Endothelial cell of umbilical vein (primary cell): ENCODE results near the gene APPL2. TPM values are rescaled to one million over a fixed set of nuclear protein-coding genes. Genes with fewer than 3 reads are reported as not detected.
A peak's percentile ranks its signal among the peaks of the same experiment; 100 is the strongest.

Experiments used
- BruUV-seq: library from RNA; stranded (reverse); fragments of 400-500 nt; replicated peaks from 2 replicates; lab custom pipeline; 2021; lab: Mats Ljungman, UMichigan
- CTCF ChIA-PET: fragments of 300-600, 350-600 bp; sonication (Branson Sonifier 250); formaldehyde crosslinking; loops from one replicate; lab custom pipeline; 2021; ENCODE audit warnings: antibody characterized with exemption, inconsistent platforms; lab: Charles Lee
- POLR2A ChIA-PET: fragments of 300-600, 350-600 bp; sonication (Branson Sonifier 250); formaldehyde crosslinking; loops from one replicate; lab custom pipeline; 2021; ENCODE audit warnings: antibody characterized with exemption, inconsistent platforms; lab: Charles Lee
- DNase-seq: peaks from one replicate; pipeline ENCODE4 v3.0.0-alpha.2; 2011; ENCODE audit warnings: low read depth, low spot score
- FAIRE-seq: peaks from 2 replicates; lab custom pipeline; 2011; peaks lifted over from hg19 to GRCh38; lab: Jason Lieb, UNC
- H2AFZ ChIP-seq: 2 replicates; pipeline ENCODE4 v1.6.0; 2012; ENCODE audit warnings: low read depth, low read length, control low read depth, inconsistent platforms
- H3K27ac ChIP-seq: 2 replicates; pipeline ENCODE4 v1.5.1; 2011; ENCODE audit warnings: low read depth, mild to moderate bottlenecking, control low read depth, low read length, moderate library complexity; ENCODE audit not compliant: insufficient read depth
- H3K27me3 ChIP-seq, 2 experiments: 2 replicates each; pipeline versions ENCODE4 v1.6.0 to v1.6.1; 2011; ENCODE audit warnings: low read length in 2 of 2, mixed read lengths in 1 of 2; ENCODE audit not compliant: control insufficient read depth in 2 of 2, insufficient read depth in 2 of 2
- H3K36me3 ChIP-seq, 2 experiments: 2 replicates in 1 of 2; 3 replicates in 1 of 2; pipeline ENCODE4 v1.5.1; 2011; ENCODE audit warnings: low read length in 2 of 2, mild to moderate bottlenecking in 1 of 2, moderate library complexity in 1 of 2; ENCODE audit not compliant: control insufficient read depth in 2 of 2, insufficient read depth in 2 of 2; ENCODE audit errors: extremely low read depth in 1 of 2
- H3K4me1 ChIP-seq: 3 replicates; pipeline ENCODE4 v1.5.1; 2011; ENCODE audit warnings: mild to moderate bottlenecking, low read length; ENCODE audit not compliant: control insufficient read depth, insufficient read depth; ENCODE audit errors: extremely low read depth
- H3K4me2 ChIP-seq: 2 replicates; pipeline ENCODE4 v1.6.1; 2011; ENCODE audit warnings: low read length, control low read depth, mixed read lengths; ENCODE audit not compliant: insufficient read depth
- H3K4me3 ChIP-seq, 3 experiments: fragments of 200-600 bp in 1 of 3; sonication (generic), shearing (Covaris generic) in 1 of 3; replicated peaks in 1 of 3; 2 replicates each; pipeline ENCODE4 v1.5.1; 2011 to 2016; ENCODE audit warnings: control low read depth in 3 of 3, low read length in 3 of 3, mild to moderate bottlenecking in 2 of 3, inconsistent platforms in 1 of 3, low read depth in 1 of 3, moderate library complexity in 1 of 3; ENCODE audit not compliant: insufficient read depth in 1 of 3
- H3K79me2 ChIP-seq: 2 replicates; pipeline ENCODE4 v1.6.0; 2012; ENCODE audit warnings: low read length, inconsistent platforms; ENCODE audit not compliant: control insufficient read depth, insufficient read depth
- H3K9ac ChIP-seq: replicated peaks from 2 replicates; pipeline ENCODE3; 2011; ENCODE audit warnings: low read length, control low read depth; ENCODE audit not compliant: insufficient read depth; ENCODE audit errors: extremely low read depth
- H3K9me1 ChIP-seq: replicated peaks from 3 replicates; pipeline ENCODE4 v1.6.0; 2011; ENCODE audit warnings: mild to moderate bottlenecking, low read length; ENCODE audit not compliant: control insufficient read depth, insufficient read depth; ENCODE audit errors: extremely low read depth
- H3K9me3 ChIP-seq: replicated peaks from 2 replicates; pipeline ENCODE4 v1.5.1; 2012; ENCODE audit warnings: low read length, inconsistent platforms; ENCODE audit not compliant: control insufficient read depth, insufficient read depth
- H4K20me1 ChIP-seq: replicated peaks from 2 replicates; pipeline ENCODE3; 2011; ENCODE audit warnings: mild to moderate bottlenecking, low read length; ENCODE audit not compliant: control insufficient read depth, insufficient read depth; ENCODE audit errors: extremely low read depth
- EZH2 ChIP-seq: IDR thresholded peaks from 2 replicates; pipeline ENCODE4 v1.6.1; 2012; ENCODE audit warnings: borderline replicate concordance, low read depth, mild to moderate bottlenecking, moderate library complexity, low read length, inconsistent platforms; ENCODE audit not compliant: severe bottlenecking
- FOS ChIP-seq: IDR thresholded peaks from 2 replicates; pipeline ENCODE4 v1.6.1; 2011; ENCODE audit warnings: mild to moderate bottlenecking, low read length, moderate library complexity, borderline replicate concordance; ENCODE audit not compliant: insufficient read depth
- GATA2 ChIP-seq: IDR thresholded peaks from 2 replicates; pipeline ENCODE4 v1.7.0; 2011; ENCODE audit warnings: low read depth, mild to moderate bottlenecking, moderate library complexity, mixed read lengths, low read length; ENCODE audit not compliant: insufficient read length, insufficient read depth
- JUN ChIP-seq: IDR thresholded peaks from 2 replicates; pipeline ENCODE4 v1.6.1; 2011; ENCODE audit warnings: borderline replicate concordance, low read depth; ENCODE audit not compliant: insufficient read length, insufficient read depth
- MAX ChIP-seq: IDR thresholded peaks from 2 replicates; pipeline ENCODE4 v1.6.1; 2011; ENCODE audit not compliant: insufficient read depth, insufficient read length
- MYC ChIP-seq: IDR thresholded peaks from one replicate; pipeline ENCODE4 v1.6.1; 2011; ENCODE audit warnings: mild to moderate bottlenecking, low read depth, low read length
- POLR2A ChIP-seq: IDR thresholded peaks from 2 replicates; pipeline ENCODE4 v1.6.1; 2012; ENCODE audit warnings: low read depth, mild to moderate bottlenecking, control low read depth, low read length
- POLR2AphosphoS5 ChIP-seq: IDR thresholded peaks from 2 replicates; pipeline ENCODE4 v1.6.1; 2012; ENCODE audit warnings: low read depth, mild to moderate bottlenecking, control low read depth, low read length, moderate library complexity; ENCODE audit not compliant: insufficient read depth
- dilution Hi-C: fragments of 300-500 bp; cut with MboI; formaldehyde crosslinking; loops from one replicate; pipeline ENCODE4 v1.15.0; 2019; ENCODE audit warnings: low sequenced_read_pairs; ENCODE audit not compliant: extremely low pct_ligation_motif_present
- intact Hi-C: fragments of 100-400 bp; cut with micrococcal nuclease; formaldehyde crosslinking; loops from one replicate; pipeline ENCODE4 v1.10.0; 2022
- polyA plus RNA-seq, 4 experiments: library from polyadenylated mRNA; depleted of rRNA in 3 of 4; stranded (reverse) in 3 of 4; unstranded in 1 of 4; fragments of >200 nt; gene quantifications; 2 replicates each; pipeline versions ENCODE4 v1.2.1 to v1.2.3, GENCODE V29; 2011 to 2012; ENCODE audit warnings: missing spikeins in 1 of 4
- total RNA-seq: library from RNA; stranded (reverse); gene quantifications from 2 replicates; pipeline ENCODE4 v1.2.3, GENCODE V29; 2021
- TF ChIP-seq, protein P1 (sequence below), 2 donors: IDR thresholded peaks; 1 replicate in 1 of 2; 2 replicates in 1 of 2; pipeline ENCODE4 v1.5.1; 2011; ENCODE audit warnings: low read length in 2 of 2, mild to moderate bottlenecking in 2 of 2, moderate library complexity in 2 of 2, control low read depth in 1 of 2, inconsistent platforms in 1 of 2, low read depth in 1 of 2; ENCODE audit not compliant: insufficient read depth in 1 of 2; ENCODE audit errors: extremely low read depth in 1 of 2

APPL2 gene
- total and polyA plus RNA-seq, 2 donors (not counting 3 experiments of a cell fraction or from before 2014, with no cell fraction given) = 8.1 to 21.4 TPM

DNA sequence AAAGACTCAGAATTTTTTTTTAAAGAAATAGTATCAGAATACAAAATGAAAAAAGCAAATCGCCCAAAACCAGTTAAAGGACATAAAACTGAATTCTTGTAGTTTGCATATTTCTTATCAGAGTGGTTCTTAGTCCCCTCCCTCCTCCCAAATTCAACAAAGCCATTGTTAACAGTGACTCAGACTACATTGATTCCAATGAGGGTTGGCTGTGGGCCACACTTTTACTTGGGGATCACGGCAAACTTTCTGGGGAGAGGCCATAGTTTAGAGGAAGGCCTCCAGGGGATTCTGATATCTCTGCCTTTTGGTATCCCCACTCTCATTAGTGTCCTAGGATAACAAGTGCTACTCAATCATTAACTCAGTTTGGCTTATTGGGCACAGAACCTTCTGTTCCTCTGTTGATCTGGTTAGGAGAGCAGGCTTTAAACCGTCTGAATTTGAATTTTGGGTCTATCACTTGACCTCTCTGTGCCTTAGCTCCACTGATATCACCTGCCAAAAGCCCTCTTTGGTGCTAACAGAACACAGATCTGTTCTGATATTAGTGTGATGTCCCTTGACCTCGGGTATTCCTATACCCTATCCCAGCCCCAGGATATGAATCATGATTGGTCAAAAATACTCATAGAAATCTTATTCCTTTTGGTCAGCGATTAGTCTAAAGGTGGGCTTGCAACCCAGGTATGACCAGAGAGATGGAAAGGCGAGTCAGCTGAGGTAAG, 45.2 kb upstream of the APPL2 start:
- CTCF ChIA-PET = no interaction called here
- dilution Hi-C loops = no loop called here
- Histone ChIP-seq H4K20me1 (no peaks in the 10 kb centered on the region), H3K9ac (no peak overlapping the region), H3K4me2 (no peak overlapping the region), H3K27ac (no peak overlapping the region), H3K79me2 (no peaks in the 10 kb centered on the region), H2AFZ (peak overlapping the region; percentile 23), H3K4me3 (no peak overlapping the region), H3K27me3 (no peaks in the 10 kb centered on the region), H3K9me3 (no peaks in the 10 kb centered on the region), H3K36me3 (no peaks in the 10 kb centered on the region), H3K4me1 (peaks cover 9% of the 10 kb centered on the region), H3K9me1 (no peaks in the 10 kb centered on the region)
- intact Hi-C loops = no loop called here
- DNase-seq (peak; percentile 18), FAIRE-seq (peak; percentile 62)
- POLR2A ChIA-PET = no interaction called here
- TF ChIP-seq, protein P1, sequence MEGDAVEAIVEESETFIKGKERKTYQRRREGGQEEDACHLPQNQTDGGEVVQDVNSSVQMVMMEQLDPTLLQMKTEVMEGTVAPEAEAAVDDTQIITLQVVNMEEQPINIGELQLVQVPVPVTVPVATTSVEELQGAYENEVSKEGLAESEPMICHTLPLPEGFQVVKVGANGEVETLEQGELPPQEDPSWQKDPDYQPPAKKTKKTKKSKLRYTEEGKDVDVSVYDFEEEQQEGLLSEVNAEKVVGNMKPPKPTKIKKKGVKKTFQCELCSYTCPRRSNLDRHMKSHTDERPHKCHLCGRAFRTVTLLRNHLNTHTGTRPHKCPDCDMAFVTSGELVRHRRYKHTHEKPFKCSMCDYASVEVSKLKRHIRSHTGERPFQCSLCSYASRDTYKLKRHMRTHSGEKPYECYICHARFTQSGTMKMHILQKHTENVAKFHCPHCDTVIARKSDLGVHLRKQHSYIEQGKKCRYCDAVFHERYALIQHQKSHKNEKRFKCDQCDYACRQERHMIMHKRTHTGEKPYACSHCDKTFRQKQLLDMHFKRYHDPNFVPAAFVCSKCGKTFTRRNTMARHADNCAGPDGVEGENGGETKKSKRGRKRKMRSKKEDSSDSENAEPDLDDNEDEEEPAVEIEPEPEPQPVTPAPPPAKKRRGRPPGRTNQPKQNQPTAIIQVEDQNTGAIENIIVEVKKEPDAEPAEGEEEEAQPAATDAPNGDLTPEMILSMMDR (IDR thresholded peaks at IDR 0.05; ENCODE audit: extremely low read depth in 1 of 2, insufficient read depth in 1 of 2, low read depth in 1 of 2, low read length in 2 of 2) = no peak
- TF ChIP-seq MAX (no peak), GATA2 (no peak), POLR2A (no peak), JUN (no peak), EZH2 (no peak), POLR2AphosphoS5 (no peak), FOS (no peak), MYC (no peak)
- BruUV-seq = no TSS peak
